Tibial nerve (tissue), 4 donors: Measurements from ENCODE around the gene MDK.

Experiments used
- EP300 ChIP-seq, 2 donors: sonication (generic); formaldehyde crosslinking; IDR thresholded peaks; one replicate each; pipeline ENCODE4 v1.6.1; 2017; ENCODE audit warnings: antibody characterized with exemption in 2 of 2, mild to moderate bottlenecking in 1 of 2
- POLR2A ChIP-seq, 2 donors: fragments of 450-650 bp; IDR thresholded peaks; one replicate each; pipeline ENCODE4 v1.6.1; 2017; ENCODE audit warnings: antibody characterized with exemption in 2 of 2, mild to moderate bottlenecking in 2 of 2, moderate library complexity in 2 of 2
- TF ChIP-seq, protein P1 (sequence below), 5 experiments: fragments of 200-600 bp in 3 of 5; fragments of 450-650 bp in 2 of 5; sonication (generic) in 3 of 5; IDR thresholded peaks; one replicate each; pipeline ENCODE4 v1.5.1; 2016 to 2019; ENCODE audit warnings: antibody characterized with exemption in 5 of 5, mild to moderate bottlenecking in 3 of 5, moderate library complexity in 2 of 5

DNA sequence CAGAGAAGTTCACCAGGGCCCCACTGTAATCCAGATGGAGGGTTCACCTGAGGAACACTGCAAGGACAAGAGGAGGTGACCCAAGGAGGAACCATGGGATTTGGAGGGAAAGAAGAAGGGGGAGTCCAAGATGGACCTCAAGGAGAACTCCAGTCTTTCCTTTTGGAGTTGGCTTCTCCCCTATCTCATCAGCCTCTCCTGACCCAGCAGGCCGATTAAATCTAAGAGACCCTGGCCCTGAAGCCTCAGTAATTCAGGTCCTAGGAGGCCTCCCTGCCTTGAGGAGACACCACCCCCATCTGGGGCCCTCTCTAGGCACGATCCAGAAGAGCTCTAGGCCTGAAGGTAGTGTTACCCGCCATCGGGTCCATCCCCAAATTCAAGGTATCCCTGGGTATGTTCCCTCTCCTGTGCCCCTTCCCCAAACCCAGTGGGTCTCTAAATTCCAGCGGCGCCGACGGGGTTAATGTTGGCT lies 49.3 kb upstream of the MDK start:
- TF ChIP-seq, protein P1, sequence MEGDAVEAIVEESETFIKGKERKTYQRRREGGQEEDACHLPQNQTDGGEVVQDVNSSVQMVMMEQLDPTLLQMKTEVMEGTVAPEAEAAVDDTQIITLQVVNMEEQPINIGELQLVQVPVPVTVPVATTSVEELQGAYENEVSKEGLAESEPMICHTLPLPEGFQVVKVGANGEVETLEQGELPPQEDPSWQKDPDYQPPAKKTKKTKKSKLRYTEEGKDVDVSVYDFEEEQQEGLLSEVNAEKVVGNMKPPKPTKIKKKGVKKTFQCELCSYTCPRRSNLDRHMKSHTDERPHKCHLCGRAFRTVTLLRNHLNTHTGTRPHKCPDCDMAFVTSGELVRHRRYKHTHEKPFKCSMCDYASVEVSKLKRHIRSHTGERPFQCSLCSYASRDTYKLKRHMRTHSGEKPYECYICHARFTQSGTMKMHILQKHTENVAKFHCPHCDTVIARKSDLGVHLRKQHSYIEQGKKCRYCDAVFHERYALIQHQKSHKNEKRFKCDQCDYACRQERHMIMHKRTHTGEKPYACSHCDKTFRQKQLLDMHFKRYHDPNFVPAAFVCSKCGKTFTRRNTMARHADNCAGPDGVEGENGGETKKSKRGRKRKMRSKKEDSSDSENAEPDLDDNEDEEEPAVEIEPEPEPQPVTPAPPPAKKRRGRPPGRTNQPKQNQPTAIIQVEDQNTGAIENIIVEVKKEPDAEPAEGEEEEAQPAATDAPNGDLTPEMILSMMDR (IDR thresholded peaks at IDR 0.05): no peak
- TF ChIP-seq POLR2A (IDR thresholded peaks at IDR 0.05) (no peak), EP300 (IDR thresholded peaks at IDR 0.05) (no peak)
